NCI-H82 (cell line): Measurements from ENCODE around the gene RNASE12.
"Not testable (repeated sequence)": the region's sequence is repeated elsewhere in the genome, so short reads cannot be mapped to it uniquely, and the experiment has no call there.

ENCODE experiments used
- DNase-seq: peaks from one replicate; lab custom pipeline; 2025; lab: John Stamatoyannopoulos, UW

The RNASE12 gene, protein sequence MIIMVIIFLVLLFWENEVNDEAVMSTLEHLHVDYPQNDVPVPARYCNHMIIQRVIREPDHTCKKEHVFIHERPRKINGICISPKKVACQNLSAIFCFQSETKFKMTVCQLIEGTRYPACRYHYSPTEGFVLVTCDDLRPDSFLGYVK

DNA sequence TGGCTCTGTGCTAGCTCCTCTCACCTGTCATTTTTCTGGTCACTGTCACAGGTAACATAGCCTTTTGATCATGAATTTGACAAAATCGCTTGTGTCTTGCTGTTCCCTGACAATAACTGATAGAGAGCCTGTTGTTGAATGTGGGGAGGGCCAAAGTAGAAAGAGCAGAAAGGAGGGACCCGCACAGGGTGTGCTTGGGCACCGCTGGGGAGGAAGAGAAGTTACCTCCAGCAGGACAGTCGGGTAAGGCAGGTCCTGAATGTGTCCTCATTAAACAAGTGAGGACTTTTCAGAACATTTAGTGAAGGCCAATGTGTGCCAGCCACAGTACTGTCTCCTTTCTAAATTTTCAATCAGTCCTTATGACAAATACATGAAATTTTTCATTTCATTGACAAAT lies at the start of gene RNASE12:
Gene RNASE12 (minus strand): TSS at position 142 of the 400 bp plus-strand sequence. CDS start 653 bp downstream, outside the sequence.
- DNase-seq: no peak

GRCh38 chr14:20632831-20633691 lies 41.9 kb upstream of the RNASE12 start:
- DNase-seq: peak; percentile 91

- DNase-seq: peak; percentile 67
Measured at GRCh38 chr14:20632448-20632830, 41.3 kb upstream of the RNASE12 start.

DNA sequence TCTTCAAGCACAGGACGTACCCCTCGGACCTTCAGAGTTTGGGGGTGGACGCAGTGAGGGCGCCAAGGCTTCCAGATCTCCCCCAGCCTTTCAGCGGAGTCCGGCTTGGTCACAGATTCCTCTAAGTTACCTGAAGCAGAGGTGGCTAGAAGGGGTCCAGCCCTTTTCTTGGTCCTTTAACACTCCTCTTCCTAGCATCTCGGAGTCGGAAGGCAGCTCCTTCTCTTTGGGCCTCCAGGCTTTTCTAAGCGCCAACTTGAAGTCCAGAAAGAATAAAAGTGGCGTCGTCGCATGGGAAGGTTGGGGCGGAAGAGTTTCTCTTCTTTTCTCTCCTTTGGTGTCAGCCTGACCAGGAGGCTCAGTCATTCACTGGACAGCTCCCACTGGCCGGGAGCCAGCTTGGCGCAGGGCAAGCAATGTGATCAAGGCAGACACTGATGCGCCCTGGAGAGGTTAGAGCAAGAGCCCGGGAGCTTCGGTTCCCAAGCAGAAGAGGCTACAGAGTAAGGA lies 40.8 kb upstream of the RNASE12 start:
- peak; percentile 56 for DNase-seq

- peak; percentile 74 for DNase-seq
Measured at GRCh38 chr14:20631023-20631879, 40.1 kb upstream of the RNASE12 start.

- peak; percentile 64 for DNase-seq
Measured at GRCh38 chr14:20630340-20631022, 39.3 kb upstream of the RNASE12 start.

DNA sequence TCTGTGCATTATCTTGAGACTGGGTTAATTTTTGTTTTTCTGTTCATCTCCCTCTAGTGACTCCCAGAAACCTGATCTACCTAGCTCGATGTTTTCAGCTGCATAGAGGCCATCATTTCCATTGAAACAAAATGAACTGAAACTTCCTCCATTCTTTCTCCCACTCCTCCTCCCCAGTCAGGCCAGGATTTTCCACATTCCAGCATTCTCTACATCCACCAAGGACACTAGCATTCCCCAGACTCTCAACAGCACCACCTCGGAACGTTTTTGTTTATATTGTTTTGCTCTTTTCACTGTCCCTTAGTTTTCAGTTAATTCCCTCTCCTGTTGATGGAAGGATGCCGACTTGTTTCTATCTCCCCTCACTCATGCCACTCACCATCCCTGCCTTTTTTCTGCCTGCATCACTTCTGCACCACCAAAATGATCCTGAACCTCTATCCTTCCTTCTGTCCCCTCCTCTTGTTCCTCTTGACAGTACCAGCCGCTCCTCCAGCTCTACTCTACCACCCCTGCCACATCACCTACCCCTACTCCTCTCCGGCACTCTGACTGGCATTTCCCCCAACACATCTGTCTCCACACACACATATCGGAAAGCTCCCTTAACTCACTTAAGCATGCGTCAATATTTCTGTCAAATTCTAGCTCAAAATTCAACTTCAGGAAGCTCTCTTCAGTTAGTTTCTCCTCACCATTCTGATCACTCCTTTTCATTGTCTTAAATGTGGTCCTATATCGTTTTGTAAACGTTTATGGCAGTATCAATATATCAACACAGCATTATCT lies 37.1 kb upstream of the RNASE12 start:
- DNase-seq: no peak

DNA sequence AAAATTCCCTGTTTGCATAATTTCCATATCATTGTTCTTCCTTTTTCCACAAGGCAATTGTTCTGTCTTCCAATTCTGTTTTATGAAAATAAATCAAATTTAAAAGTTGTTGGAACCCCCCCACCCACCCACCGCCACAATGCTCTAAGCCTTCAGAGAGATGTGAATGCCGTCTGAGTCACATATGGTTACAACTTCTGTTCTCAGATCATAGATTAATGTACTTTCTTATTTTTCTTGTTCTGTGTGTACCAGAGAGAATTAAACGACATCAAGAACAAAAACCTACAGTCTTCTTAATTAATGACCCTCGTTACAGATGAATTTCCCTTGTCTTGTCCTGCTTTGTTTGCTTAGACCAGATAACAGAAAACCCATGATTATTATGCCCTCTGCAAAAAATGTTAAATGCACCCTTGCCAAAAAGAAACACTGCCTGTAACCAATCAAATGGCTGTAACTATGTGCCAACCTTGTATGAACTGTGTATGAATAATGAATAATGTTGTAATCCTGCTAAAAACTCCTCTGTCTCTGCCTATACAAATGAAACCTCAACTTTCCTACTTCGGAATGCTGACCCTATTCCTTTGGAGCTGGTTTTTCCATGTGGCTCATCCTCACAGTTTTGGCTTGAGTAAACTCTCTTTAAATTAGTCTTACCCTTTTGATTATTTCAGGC lies 36.3 kb upstream of the RNASE12 start:
- DNase-seq: no peak

GRCh38 chr14:20626274-20626673 lies 35.1 kb upstream of the RNASE12 start:
- DNase-seq: no peak

DNA sequence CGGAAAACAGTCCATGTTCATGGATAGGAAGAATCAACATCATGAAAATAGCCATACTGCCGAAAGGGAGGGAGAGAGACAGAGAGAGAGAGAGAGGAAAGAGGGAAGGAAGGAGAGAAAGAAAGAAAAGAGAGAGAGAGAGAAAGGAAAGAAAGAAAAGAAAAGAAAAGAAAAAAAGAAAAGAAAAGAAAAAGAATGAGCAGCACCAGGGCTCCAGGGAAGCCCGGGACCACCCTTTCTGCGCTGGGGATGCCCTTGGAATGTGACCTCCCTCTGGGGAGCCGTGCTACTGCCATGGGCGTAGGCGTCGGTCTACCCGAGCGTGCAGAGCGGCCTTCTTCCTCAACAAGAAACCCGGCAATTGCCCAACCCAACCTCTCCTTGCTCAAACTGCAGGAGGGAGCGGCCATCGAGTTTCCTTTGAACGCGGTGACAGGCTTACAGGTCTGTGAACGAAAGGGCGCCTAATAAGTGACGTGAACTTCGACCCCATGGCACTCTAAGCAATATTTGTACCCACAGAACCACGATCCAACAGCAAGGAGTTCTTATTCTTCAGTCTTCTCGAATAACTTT lies 33.4 kb upstream of the RNASE12 start:
- peak; percentile 60 for DNase-seq

DNA sequence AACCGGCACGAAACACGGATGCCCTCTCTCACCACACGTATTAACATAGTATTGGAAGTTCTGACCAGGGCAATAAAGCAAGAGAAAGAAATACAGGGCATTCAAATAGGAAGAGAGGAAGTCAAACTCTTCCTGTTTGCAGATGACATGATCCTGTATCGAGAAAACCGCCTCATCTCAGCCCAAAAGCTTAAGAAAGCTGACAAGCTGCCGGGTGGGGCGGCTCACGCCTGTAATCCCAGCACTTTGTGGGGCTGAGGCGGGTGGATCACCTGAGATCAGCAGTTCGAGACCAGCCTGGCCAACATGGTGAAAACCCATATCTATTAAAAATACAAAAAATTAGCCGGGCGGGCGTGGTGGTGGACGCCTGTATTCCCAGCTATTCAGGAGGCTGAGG lies 32.6 kb upstream of the RNASE12 start:
- peak; percentile 6 for DNase-seq

DNA sequence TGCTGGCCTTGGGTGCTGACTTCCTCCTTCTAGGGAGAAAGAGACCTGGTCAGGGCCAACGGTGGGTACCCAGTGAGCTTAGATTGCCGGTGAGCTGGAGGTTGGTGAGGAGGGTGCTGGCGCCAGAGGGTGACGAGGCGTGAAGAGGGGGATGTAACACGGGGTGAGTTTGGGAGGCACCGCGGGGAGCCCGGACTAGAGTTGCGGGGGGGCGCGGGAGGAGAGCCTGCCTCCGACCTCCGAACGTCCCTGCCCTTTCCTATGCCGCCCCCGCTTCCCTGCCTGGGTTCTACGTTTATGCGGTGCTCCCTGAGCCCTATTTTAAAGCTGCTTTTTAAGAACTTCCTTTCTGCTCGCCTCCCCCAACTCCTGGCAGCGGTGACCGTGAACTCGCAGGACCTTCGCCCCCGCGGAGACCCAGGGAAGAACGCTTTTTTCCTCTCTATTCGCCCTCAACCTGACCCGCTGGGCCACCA lies 31.7 kb upstream of the RNASE12 start:
- DNase-seq: no peak

DNA sequence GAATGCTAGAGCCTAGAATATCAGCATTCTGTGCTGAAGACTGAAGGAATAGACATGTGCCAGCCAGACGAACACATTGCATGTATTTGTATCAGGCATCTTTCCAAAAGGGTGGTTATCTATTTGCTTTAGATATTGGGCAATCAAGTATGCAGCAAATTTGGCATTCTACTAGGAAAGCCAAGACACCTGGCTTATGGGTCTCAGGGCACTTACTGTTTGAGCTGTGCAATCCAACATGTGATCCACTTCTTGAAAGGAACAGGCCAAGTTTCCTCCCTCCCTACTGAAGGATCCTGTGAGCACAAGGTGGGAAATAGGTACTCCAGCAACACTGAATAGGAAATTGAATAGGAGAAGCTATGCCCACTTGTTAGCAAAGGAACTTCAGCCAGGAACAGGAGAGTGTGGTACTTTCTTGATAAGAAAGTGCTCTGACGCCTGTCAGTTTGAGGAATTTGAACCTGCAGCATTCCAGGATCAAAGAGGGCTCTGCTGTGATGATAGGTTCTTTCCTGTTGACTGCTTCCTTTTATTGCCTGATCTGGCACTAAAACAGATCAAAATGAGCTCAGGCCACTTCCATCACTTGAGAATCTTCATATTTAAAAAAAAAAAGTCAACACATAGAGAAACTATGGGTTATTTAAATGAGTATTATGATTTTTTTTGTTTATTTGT lies 29.8 kb upstream of the RNASE12 start:
- no peak for DNase-seq

GRCh38 chr14:20619688-20620087 lies 28.5 kb upstream of the RNASE12 start:
- DNase-seq: not testable (repeated sequence)

DNA sequence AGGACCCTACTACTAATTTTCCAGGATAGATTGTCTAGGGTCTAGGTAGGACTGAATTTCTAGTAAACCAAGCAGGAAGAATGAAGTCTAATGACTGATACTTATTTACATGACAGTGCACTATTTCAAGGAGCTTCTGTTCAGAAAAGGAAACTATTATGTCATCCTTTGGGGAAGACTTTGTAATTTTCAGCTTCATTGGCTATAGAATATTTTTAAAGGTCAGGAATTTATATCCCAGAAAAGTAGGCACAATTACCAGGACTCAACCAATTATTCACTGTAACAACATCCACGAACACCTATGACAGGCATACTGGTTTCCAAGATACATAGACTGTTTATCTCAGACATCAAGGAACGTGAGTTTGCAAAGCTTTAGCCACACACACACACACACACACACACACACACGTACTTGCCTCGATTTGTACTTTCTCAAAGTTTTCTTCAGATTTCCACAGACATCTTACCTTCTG lies 27.1 kb upstream of the RNASE12 start:
- no peak for DNase-seq

DNA sequence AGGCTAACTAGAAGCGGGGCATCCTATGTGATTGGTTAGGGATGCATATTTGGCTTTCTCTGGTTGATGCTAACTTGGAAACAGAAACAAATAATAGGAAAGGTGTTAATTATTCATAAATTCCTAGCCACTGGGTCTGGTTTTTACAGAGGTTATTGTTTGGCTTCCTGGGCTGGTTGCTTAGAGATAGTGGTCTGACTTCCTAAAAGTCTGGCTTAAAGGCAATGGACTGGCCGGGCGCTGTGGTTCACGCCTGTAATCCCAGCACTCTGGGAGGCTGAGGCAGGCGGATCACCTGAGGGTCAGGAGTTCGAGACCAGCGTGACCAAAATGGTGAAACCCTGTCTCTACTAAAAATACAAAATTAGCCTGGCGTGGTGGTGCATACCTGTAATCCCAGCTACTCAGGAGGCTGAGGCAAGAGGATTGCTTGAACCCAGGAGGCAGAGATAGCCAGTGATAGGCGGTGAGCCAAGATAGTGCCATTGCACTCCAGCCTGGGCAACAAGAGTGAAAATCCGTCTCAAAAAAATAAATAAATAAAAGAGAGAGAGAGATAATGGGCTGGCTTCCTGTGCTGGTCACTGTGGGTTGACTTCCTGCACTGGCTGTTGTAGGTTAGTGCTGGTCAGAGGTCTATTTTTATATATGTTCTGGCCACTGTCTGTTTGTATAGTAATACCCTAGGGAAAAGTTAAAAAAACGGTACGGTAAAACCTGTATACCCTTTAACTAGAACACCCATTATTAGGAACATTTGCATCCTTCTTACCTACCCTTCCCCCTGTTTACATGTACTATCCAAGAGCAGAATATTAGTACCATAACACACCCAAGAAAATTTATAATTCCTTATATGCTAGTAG lies 26.2 kb upstream of the RNASE12 start:
- DNase-seq: no peak

DNA sequence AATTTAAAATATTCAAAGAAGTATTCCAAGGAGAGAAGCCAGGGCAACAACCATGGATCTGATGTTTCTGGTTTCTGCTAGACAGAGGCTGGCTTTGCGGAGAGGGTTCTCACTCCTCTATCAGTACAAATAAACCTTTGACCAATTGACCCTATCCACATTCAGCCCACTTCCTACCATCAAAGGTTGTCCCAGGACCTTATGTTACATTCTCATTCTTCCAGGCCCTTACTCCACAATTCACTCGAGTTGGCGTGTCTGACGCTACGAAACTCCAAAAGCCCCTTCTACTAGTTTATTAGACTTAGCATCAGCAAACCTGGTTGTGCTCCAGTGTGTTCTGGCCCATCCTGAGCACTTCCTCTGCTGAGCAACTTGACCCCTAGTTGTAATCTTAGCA lies 24.8 kb upstream of the RNASE12 start:
- no peak for DNase-seq
